ENCODE data around the gene CAPN1. TPM values are rescaled to one million over a fixed set of nuclear protein-coding genes. Genes with fewer than 3 reads are reported as not detected.

CAPN1 gene
- polyA plus RNA-seq, 1 donor from 2014 or later: 102 TPM

- H3K4me3 ChIP-seq (ENCODE audit: low read length): no peak overlapping the region
- peaks cover 4% of the 10 kb centered on the region for H3K27me3 ChIP-seq (ENCODE audit: insufficient read depth, low read depth, low read length)
- H3K4me2 ChIP-seq (ENCODE audit: low read length): no peak overlapping the region
- no peaks in the 10 kb centered on the region for H3F3A ChIP-seq (ENCODE audit: insufficient read depth, low read length, poor library complexity, severe bottlenecking)
- no peaks in the 10 kb centered on the region for H3K79me2 ChIP-seq (replicated peaks; ENCODE audit: insufficient read depth, low read length)
- H2AFZ ChIP-seq (ENCODE audit: low read depth, low read length): no peak overlapping the region
- TF ChIP-seq EP300 (conservative IDR thresholded peaks at IDR 0.05; ENCODE audit: poor library complexity, severe bottlenecking): no peak
- TF ChIP-seq, protein P1, sequence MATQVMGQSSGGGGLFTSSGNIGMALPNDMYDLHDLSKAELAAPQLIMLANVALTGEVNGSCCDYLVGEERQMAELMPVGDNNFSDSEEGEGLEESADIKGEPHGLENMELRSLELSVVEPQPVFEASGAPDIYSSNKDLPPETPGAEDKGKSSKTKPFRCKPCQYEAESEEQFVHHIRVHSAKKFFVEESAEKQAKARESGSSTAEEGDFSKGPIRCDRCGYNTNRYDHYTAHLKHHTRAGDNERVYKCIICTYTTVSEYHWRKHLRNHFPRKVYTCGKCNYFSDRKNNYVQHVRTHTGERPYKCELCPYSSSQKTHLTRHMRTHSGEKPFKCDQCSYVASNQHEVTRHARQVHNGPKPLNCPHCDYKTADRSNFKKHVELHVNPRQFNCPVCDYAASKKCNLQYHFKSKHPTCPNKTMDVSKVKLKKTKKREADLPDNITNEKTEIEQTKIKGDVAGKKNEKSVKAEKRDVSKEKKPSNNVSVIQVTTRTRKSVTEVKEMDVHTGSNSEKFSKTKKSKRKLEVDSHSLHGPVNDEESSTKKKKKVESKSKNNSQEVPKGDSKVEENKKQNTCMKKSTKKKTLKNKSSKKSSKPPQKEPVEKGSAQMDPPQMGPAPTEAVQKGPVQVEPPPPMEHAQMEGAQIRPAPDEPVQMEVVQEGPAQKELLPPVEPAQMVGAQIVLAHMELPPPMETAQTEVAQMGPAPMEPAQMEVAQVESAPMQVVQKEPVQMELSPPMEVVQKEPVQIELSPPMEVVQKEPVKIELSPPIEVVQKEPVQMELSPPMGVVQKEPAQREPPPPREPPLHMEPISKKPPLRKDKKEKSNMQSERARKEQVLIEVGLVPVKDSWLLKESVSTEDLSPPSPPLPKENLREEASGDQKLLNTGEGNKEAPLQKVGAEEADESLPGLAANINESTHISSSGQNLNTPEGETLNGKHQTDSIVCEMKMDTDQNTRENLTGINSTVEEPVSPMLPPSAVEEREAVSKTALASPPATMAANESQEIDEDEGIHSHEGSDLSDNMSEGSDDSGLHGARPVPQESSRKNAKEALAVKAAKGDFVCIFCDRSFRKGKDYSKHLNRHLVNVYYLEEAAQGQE (IDR thresholded peaks at IDR 0.05; ENCODE audit: borderline replicate concordance): no peak
- TF ChIP-seq TAF1 (IDR thresholded peaks at IDR 0.05; ENCODE audit: low read depth): no peak
- TF ChIP-seq SMC3 (conservative IDR thresholded peaks at IDR 0.05; ENCODE audit: poor library complexity): no peak
- no peak for TF ChIP-seq RAD21 (conservative IDR thresholded peaks at IDR 0.05)
- TF ChIP-seq MXI1 (conservative IDR thresholded peaks at IDR 0.05; ENCODE audit: poor library complexity, severe bottlenecking): no peak
- no peak for TF ChIP-seq POLR2AphosphoS5 (IDR thresholded peaks at IDR 0.05)
- TF ChIP-seq, protein P2, sequence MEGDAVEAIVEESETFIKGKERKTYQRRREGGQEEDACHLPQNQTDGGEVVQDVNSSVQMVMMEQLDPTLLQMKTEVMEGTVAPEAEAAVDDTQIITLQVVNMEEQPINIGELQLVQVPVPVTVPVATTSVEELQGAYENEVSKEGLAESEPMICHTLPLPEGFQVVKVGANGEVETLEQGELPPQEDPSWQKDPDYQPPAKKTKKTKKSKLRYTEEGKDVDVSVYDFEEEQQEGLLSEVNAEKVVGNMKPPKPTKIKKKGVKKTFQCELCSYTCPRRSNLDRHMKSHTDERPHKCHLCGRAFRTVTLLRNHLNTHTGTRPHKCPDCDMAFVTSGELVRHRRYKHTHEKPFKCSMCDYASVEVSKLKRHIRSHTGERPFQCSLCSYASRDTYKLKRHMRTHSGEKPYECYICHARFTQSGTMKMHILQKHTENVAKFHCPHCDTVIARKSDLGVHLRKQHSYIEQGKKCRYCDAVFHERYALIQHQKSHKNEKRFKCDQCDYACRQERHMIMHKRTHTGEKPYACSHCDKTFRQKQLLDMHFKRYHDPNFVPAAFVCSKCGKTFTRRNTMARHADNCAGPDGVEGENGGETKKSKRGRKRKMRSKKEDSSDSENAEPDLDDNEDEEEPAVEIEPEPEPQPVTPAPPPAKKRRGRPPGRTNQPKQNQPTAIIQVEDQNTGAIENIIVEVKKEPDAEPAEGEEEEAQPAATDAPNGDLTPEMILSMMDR (IDR thresholded peaks at IDR 0.05; ENCODE audit: poor library complexity, severe bottlenecking): no peak
- TF ChIP-seq EZH2 (IDR thresholded peaks at IDR 0.05; ENCODE audit: borderline replicate concordance, insufficient read depth, low read length, poor library complexity, severe bottlenecking): no peak
- no peaks in the 10 kb centered on the region for H3K9me2 ChIP-seq (ENCODE audit: insufficient read depth, low read length)
- no peak overlapping the region for H3K27ac ChIP-seq (ENCODE audit: low read length)
- H4K20me1 ChIP-seq (ENCODE audit: insufficient read depth): no peaks in the 10 kb centered on the region
- no peaks in the 10 kb centered on the region for H3K9me3 ChIP-seq (ENCODE audit: low read length)
- no peaks in the 10 kb centered on the region for H3K36me3 ChIP-seq (ENCODE audit: insufficient read depth, low read length)
- no peak overlapping the region for H3K9ac ChIP-seq (ENCODE audit: low read length)
Measured at GRCh38 chr11:65226103-65226442, 44.3 kb downstream of the CAPN1 start.

DNA sequence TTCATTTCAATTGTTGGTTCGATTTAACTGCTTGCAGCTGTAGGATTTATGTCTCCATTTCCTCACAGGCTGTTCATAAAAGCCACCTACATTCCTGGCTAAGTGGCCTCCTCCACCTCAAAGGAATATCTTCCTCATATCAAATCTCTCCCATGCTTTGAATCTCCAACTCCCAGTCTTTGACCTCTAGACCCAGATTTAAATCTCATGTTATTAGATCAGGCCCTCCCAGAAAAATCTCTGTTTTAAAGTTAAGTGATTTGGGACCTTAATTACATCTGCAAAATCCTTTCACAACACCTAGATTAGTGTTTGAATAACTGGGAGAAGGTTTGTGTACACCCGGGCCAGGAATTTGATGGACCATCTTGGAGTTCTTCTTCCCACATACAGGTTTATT, 46.2 kb downstream of the CAPN1 start:
- Histone ChIP-seq H3K27me3 (ENCODE audit: insufficient read depth, low read depth, low read length) (peaks cover 4% of the 10 kb centered on the region), H4K20me1 (ENCODE audit: insufficient read depth) (no peaks in the 10 kb centered on the region), H3K4me3 (ENCODE audit: low read length) (no peak overlapping the region), H3K36me3 (ENCODE audit: insufficient read depth, low read length) (no peaks in the 10 kb centered on the region), H3K9ac (ENCODE audit: low read length) (no peak overlapping the region), H3K9me3 (ENCODE audit: low read length) (no peaks in the 10 kb centered on the region), H3K79me2 (replicated peaks; ENCODE audit: insufficient read depth, low read length) (no peaks in the 10 kb centered on the region), H3F3A (ENCODE audit: insufficient read depth, low read length, poor library complexity, severe bottlenecking) (no peaks in the 10 kb centered on the region), H3K9me2 (ENCODE audit: insufficient read depth, low read length) (no peaks in the 10 kb centered on the region), H3K4me2 (ENCODE audit: low read length) (no peak overlapping the region), H2AFZ (ENCODE audit: low read depth, low read length) (no peak overlapping the region), H3K27ac (ENCODE audit: low read length) (no peak overlapping the region)
- no peak for TF ChIP-seq SMC3 (conservative IDR thresholded peaks at IDR 0.05; ENCODE audit: poor library complexity)
- no peak for TF ChIP-seq EZH2 (IDR thresholded peaks at IDR 0.05; ENCODE audit: borderline replicate concordance, insufficient read depth, low read length, poor library complexity, severe bottlenecking)
- TF ChIP-seq MXI1 (conservative IDR thresholded peaks at IDR 0.05; ENCODE audit: poor library complexity, severe bottlenecking): no peak
- TF ChIP-seq, protein P2 (IDR thresholded peaks at IDR 0.05; ENCODE audit: poor library complexity, severe bottlenecking): no peak
- no peak for TF ChIP-seq EP300 (conservative IDR thresholded peaks at IDR 0.05; ENCODE audit: poor library complexity, severe bottlenecking)
